Measurements from ENCODE around the gene RAPGEF2.
"Not testable (repeated sequence)": the region's sequence is repeated elsewhere in the genome, so short reads cannot be mapped to it uniquely, and the experiment has no call there.

The RAPGEF2 gene

DNA sequence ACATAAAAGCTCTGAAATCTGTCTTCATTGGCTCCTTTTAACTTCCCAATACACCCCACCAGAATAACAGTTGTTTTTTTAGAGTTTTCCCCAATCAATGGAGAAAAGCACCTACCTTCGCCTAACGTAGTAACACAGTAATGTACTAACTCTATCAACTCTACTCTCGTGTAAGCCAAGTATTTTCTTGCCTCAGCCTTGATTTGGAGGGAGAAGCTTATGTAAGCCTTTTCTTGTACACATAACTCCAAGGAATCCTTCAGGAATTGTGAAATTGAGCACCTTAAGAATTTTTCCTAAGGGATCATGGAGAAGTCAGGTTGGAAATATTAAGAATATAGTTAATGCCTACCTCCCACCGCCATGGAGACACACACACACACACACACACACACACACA is 181.2 kb downstream of the RAPGEF2 start:
- no peak for DNase-seq

DNA sequence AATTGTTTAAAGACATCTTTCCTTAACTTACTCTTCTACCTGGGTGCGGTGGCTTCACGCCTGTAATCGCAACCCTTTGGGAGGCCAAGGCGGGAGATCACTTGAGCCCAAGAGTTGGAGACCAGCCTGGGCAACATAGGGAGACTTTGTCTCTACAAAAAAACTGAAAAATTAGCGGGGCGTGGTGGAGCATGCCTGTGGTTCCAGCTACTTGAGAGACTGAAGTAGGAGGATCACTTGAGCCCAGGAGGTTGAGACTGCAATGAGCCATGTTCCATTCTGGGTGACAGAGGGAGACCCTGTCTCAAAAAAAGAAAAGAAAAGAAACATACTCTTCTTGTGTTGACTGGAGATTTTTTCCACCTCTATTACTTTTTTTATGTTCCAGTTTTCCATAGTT is 181.9 kb downstream of the RAPGEF2 start:
- DNase-seq: no peak

DNA sequence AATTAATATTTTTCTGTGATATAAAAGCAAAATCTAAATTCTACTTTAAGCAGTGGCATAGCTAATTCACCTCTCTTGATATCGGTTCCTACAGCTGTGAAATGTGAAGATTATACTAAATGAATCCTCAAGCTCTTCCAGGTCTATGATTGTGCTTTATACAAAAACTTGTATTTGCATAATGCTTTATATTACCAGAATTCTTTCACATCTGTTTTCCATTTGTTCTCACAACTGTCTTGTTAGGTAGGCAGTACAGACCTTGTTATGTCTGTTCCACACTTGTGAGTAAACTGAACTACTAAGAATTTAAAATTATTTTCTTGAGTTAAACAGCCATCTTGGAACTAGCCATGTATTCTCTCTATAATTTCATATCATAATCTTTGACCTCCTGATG is 184.9 kb downstream of the RAPGEF2 start:
- no peak for DNase-seq

DNA sequence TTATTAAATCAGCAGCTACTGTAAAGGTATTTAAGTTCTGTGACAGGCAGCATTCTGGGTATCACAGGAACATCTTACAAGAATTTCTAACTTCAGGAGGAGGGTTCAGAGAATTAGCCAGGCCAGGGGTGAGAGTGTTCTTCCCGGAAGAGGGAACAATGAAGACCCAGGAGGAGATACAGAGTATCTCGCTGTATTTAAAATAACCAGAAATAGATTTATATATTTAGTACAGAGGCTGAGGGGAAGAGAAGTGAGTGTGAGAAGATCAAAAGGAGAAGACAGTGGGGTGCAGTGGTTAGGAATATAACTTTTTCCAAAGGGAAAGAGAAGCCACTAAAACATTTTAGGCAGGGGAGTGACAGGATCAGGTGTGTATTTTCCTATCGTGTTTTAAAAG is 186.8 kb downstream of the RAPGEF2 start:
- no peak for DNase-seq

DNA sequence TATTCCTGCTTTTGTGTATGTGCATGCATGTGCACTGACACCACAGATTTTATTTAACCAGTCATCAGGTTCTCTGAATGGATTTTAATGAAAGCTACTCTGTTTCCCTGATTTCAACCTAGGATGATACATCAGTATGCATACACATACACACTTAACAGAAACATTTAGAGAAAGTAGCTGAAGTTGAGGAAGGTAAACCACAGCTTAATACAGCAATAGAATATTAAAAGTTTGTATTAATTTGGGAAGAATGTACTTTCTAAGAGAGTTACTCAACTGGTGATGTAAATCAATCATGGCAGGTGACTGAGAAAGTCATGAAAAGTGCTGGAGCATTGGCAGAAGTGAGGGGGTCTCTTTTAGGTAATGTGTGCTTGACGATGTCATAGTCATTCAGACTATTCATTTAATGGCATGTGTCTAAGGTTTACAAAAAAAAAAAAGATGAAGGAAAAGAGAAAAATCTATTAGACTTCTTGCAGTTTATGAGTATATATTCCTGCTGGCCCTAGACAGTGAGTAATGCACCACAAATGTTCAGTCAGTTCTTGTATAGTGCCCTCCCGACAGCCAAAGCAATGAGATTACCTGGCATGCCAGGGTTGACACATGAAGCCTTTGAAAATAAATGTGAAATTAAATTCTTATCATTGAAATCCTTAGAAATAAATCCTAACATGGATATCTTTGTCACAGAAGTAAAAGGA is 187.6 kb downstream of the RAPGEF2 start:
- DNase-seq: no peak

DNA sequence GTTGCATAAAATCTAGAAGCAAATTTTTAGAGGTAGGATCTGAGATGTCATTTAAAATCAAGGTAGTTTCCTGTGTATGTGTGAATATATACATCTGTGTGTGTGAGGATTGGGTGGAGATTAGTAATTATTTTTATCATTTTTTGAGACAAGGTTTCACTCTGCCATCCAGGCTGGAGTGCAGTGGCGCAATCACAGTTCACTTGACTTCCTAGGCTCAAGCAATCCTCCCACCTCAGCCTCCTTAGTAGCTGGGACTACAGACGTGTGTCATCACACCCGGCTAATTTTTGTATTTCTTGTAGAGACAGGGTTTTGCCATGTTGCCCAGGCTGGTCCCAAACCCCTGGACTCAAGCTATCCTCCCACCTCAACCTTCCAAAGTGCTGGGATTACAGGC is 188.3 kb downstream of the RAPGEF2 start:
- DNase-seq: no peak

DNA sequence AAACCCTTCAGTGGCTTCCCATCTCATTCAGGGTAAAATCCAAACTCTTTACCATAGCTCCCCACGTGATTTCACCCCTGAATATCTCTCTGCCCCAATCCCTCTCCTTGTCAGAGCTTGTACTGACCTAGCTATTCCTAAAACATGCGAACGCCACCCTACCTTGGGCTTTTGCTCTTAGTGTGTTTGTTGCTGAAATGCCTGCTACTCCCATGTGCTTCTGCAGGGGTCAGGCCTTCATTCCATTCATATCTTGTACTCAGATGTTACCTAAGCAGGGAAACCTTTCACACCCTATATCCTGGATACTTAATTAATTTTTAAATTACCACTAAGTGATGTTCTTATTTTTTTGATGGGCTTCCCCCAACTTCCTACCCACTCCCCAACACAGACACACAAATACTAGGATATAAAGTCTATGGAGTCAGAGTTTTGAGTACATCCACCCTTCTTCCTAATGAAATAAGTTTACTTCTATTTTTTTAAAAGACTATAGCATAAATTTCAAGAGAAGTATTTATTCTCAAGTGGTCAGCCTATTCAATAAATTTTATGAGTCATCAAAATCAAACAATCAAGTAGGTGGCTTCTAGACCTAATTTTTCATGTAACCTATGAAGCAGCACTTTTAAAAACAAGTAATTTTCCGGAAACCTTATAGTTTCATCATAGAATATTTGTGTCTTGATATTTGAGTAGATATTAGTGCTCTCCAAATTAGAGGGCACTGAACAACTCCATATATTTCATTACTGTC is 189.4 kb downstream of the RAPGEF2 start:
- DNase-seq: no peak

DNA sequence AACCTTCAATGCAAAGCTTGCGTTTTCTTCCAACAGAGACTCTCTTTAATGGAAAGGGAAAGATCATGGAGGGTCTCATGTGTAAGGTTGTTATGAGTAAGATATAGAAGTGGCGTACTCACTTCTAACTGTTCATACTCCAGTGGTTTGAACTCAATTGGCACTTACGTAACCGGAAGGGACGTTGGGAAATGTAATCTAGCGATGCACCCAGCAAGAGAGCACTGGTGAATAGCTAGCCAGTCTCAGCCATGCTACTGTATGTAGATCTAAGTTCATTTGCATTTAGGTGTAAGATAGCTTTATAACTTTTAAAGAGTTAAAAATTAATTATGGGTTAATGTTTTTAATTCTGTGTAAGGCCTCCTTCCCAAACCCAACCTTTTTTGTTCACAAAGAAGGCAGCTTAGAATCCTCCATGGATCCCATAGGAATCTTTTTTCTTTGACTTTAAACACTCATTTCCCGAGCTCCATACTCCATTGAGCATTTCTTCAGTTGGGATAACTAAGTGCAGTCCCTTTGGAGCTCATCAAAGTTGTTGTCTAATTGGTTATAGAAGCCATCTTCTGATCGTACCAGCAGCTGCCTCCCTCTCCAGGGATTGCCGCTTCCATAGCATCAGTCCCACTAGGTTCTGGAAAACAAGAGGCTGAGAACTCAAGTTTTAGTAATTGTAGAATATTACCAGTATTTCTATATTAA is 191.1 kb downstream of the RAPGEF2 start:
- no peak for DNase-seq

DNA sequence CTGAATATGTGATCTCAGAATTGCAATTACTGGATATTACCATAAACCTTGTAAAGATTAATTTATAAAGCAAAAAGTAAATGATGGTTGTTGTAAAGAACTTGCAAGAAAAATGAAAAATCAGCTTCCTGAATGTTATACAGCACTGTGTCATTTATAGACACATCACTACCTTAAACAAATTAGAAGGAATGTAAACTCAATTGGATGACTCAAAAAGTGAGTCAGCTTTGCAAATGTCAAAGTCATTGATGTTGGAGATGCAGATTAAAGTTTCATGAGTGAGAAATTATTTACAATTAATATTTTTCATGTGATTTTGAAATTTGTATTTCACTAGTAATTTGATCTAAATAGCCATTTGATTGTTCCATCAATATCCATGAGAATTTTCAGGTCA is 193.2 kb downstream of the RAPGEF2 start:
- DNase-seq: no peak

DNA sequence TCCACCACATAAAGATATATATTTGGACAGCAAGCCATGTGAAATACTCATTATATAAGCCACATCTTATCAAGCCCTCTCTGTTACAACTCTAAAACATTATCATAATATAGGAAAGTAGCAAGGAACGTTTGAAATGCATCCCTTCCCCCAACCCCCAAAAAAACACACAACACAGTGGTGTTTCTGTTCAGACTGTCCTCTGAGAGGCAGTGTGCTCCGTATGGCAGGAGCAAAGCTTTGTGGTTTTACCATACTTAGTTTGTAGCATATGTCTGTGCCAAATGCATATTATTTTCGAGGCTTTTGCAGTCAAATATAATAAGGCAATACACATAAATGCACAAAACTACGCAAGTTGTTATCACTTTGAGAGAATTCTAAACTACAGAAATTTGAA is 194.2 kb downstream of the RAPGEF2 start:
- no peak for DNase-seq

DNA sequence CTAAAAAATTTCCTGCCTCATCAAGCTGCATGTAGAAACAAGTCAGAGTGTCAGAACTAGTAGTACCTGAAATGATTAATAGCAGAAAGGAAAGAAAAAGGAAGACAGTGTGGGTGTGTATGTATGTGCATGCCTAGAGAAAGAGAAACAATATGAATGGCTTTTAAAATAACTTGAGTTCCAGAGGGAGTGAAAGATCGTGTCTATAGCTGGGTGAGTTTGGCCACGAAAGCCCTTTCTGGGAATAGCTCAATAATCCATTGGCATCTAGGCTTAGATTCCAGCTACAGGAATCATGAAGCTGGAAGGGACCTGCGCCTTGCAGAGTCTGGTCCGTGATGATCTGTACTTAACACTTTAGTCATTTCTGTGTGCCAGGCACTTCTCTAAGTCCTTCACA is 195.6 kb downstream of the RAPGEF2 start:
- DNase-seq: no peak

DNA sequence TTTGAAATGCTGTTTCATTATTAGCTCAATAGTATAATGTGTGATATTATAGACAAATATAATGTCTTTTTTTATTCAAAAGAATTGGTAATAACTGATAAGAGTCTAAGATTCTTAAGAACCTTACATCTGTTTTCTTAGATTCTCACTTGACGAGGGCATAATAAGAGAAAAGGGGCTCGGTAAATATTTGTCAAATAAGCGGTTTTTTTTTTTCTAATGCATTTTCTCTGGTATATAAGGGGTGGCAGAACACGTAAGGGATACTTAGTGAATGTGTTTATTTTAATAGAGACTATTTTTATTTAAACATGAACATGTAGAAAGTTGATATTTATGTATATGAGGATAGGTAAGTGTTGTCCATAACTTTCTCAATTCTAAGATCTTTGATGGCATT is 200.6 kb downstream of the RAPGEF2 start:
- no peak for DNase-seq

DNA sequence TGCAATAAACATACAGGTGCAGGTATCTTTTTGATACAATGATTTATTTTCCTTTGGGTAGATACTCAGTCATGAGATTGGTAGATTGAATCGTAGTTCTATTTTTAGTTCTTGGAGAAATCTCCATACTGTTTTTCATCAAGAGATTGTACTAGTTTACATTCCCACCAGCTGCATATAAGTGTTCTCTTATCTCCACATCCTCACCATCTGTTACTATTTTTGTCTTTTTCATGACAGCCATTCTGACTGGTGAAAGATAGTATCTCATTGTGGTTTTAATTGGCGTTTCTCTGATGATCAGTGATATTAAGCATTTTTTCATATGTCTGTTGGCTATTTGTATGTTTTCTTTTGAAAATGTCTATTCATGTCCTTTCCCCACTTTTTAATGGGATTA is 202.2 kb downstream of the RAPGEF2 start:
- no peak for DNase-seq

DNA sequence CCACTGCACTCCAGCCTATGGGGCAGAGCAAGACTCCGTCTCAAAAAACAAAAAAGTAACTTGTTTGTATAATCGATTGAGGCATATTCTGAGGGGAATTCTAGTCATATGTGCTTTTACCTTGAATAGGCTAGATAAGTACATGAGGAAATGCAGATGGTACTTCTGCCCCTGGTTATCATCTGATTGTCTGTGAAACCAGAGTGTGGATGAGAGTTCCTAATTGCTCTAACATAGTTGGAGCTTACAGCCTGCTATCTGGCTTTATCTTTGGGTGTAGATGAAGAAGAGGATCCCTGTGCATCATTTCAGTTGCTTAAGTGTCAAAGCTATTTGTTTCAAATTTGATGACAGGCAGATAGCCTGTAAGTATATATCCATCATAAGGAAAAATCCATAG is 205.1 kb downstream of the RAPGEF2 start:
- no peak for DNase-seq

DNA sequence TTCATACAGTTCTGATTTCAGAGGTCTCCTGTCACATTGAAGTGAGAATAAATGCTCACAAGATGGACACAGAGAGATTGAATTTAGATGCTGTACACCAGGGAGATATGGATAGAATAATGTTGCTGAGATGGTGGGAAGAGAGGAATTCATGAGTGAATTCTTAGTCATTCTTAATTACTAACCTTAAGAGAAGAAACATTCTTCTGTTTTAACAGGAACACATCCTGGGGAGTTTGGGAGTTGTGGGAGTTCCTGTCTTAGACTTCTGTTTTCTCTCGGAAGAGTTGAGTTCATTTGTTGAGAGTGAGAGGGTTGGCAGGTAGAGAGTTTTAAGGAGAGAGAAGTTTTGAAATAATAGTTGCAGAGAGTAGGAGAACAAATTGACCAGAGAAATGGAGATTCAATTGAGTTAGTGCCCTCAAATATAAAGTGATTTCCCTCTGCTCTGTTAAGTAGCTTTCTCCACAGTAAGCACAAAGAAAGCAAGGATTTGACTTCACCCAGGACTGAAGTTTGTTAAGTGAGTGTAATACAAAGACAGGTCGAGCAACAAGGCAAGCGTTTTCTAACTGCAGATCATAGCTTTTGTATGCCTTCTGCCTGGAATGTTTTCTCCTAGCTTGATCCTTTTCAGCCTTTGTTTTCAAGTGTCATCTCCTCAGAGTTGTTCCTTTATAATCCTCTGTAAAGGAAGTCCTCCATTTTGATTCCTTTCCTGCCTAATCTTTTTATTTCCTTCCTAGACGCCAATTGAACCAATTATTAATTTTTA is 205.9 kb downstream of the RAPGEF2 start:
- no peak for DNase-seq

DNA sequence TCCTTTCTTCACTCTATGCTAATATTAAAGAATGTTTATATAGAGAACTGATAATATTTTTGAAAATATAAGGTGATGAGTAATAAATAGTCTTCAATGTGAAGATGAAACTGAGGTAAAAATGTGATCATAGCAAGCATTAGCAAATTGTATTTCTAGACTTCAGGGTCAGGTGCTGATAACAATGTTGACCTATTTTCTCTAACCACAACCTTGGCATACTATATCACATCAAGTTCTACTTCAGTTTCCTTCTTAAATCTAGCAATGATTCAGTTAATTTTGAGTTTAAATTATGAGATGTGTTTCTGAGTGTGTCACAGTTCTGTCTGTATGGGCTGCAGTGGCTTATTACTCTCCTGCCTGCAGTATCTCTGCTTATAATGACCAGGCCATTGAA is 209.4 kb downstream of the RAPGEF2 start:
- no peak for DNase-seq

DNA sequence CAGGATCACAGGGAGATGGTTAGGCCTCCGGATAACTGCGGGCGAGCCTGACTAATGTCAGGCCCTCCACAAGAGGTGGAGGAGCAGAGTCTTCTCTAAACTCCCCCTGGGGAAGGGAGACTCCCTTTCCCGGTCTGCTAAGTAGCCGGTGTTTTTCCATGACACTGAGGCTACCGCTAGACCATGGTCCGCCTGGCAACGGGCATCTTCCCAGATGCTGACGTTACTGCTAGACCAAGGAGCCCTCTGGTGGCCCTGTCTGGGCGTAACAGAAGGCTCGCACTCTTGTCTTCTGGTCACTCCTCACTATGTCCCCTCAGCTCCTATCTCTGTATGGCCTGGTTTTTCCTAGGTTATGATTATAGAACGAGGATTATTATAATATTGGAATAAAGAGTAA is 213.0 kb downstream of the RAPGEF2 start:
- DNase-seq: not testable (repeated sequence)

DNA sequence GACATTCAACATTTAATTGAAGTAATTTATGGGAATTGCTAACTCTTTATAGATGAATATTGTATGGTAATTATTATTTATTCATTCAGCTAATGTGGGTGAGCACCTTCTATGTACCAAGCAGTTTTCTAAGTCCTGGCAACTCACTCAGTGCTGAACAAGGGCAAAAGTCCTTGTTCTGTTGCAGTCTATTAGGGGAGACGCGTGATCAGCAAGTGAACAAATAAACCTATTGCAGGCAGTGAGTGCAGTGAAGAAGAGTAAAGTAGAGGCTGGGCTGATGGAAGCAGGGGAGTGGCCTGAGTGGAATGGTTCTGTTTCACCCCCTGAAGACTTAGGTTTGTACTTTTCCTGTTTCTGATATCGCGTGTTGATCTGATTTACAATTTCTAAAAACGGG is 214.3 kb downstream of the RAPGEF2 start:
- no peak for DNase-seq

DNA sequence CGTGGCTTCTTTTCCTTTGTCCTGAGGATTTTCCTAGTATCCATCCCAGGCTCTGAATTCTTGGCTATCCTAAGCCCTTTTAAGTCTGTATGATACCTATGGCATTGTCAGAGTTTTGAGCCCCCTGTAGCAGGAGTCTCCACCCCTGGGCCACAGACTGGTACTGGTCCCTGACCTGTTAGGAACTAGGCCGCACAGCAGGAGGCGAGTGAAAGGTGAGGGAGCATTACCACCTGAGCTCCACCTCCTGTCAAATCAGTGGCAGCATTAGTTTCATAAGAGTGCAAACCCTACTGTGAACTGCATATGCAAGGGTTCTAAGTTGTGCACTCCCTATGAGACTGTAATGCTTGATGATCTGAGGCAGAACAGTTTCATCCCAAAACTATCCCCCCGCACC is 216.1 kb downstream of the RAPGEF2 start:
- no peak for DNase-seq

DNA sequence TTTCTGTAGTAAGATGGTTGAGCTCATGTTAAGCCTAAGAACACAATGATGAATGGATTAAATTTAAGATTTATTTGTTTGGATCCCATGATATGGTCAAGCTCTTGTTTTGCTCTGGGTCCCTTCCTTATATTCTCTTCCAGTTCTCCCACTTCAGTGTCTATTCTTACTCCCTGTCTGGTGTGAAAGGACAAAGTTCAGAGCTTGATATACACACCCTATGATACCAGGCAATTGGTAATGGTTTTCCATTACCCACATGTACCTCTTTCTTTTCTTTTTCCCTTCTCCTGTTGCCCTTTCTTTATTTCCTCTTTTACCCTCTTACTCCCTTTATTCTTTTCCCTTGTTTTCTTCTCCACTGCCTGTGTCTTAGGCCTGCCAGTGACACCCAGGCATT is 223.6 kb downstream of the RAPGEF2 start:
- no peak for DNase-seq

DNA sequence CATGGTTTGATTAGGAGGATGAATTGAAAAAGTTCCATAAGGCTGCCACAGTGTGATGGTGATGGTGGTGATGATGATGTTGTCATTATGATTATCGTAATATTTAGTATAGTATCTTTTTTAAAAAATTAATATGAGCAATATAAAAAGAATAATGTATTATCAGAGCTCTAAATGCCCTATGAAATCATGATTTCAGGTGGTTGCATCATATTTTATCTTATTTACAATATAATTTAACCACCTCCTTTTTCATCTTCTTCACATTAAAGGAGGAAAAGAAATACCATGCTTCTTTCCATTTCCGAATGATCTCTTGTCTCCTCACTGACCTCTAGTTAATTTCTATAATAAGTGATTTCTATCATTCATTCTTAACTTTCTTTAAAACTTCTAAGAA is 225.9 kb downstream of the RAPGEF2 start:
- no peak for DNase-seq

DNA sequence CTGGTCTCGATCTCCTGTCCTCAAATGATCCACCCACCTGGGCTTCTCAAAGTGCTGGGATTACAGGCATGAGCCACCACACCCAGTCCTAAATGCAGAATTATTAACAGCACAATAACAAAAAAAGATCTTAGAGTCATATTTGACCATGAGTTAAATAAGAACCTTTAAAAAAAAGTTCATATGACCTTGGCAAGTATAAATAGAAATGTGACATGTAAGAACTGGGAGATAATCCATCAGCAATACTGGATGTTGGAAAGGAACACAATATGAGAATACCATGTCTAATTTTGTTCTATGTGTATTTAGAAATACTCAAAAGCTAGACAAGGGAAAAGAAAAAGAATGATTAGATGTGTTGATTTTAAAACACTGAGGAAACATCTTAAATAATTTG is 231.6 kb downstream of the RAPGEF2 start:
- no peak for DNase-seq

DNA sequence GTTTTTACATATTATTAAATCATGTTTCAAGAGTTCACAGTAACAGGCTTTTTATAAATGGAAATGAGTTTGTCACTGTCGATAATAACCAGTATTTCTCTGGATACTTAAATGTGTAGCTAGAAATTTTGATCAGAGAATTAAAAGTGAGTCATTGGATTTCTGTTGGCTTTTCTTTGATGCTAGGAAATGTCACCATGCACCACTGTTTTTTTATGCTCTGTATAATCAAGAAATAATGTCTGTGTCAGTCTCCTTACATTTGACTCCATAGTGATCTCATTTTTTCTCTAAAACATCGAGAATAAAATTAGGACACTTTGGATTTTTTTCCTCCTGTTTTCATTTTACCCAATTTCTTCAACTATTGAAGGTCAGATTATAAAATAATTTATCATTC is 234.2 kb downstream of the RAPGEF2 start:
- DNase-seq: no peak

All from activated gamma-delta T cell treated with Interleukin-2 at 50 U/mL for 16 hours (primary cell).